Measurements from ENCODE around the gene RALGPS1.

The RALGPS1 gene

GRCh38 chr9:126906091-126906490 is 8.5 kb upstream of the RALGPS1 start:
- H3K4ac ChIP-seq (ENCODE audit: low read depth, low read length), result no peak overlapping the region
- no peak overlapping the region for H3K4me3 ChIP-seq (ENCODE audit: low read depth, low read length)
- H3K79me2 ChIP-seq (ENCODE audit: control insufficient read depth, insufficient read depth, low read length, poor library complexity), result no peaks in the 10 kb centered on the region
- no peak overlapping the region for H2BK12ac ChIP-seq (ENCODE audit: low read length)
- DNase-seq, result no peak
- peaks cover 2% of the 10 kb centered on the region for H3K9me3 ChIP-seq (ENCODE audit: insufficient read depth, low read depth, low read length)
- H3K4me2 ChIP-seq (ENCODE audit: low read length), result no peak overlapping the region
- no peak overlapping the region for H3K23ac ChIP-seq (ENCODE audit: low read length)
- no peaks in the 10 kb centered on the region for H3K27me3 ChIP-seq (ENCODE audit: insufficient read depth, low read length)
- no peak overlapping the region for H4K8ac ChIP-seq (ENCODE audit: low read depth, low read length)
- H2AFZ ChIP-seq (ENCODE audit: insufficient read depth, low read length, poor library complexity), result no peak overlapping the region
- H3K36me3 ChIP-seq (ENCODE audit: control insufficient read depth in 1 of 2, insufficient read depth in 2 of 2, low read length in 2 of 2), result no peaks in the 10 kb centered on the region
- no peak overlapping the region for H2AK5ac ChIP-seq (ENCODE audit: low read length)
- no peak overlapping the region for H2BK5ac ChIP-seq (ENCODE audit: low read depth, low read length, poor library complexity)
- no peak overlapping the region for H3K27ac ChIP-seq (ENCODE audit: low read depth, low read length)
- H4K12ac ChIP-seq (ENCODE audit: low read depth, low read length), result no peak overlapping the region
- H2BK120ac ChIP-seq (ENCODE audit: insufficient read depth, low read length, poor library complexity), result no peak overlapping the region
- H3K9ac ChIP-seq (ENCODE audit: low read length), result no peak overlapping the region
- H3K18ac ChIP-seq (ENCODE audit: low read length), result no peak overlapping the region
- no peak overlapping the region for H3K14ac ChIP-seq (ENCODE audit: low read length)
- no peak overlapping the region for H4K91ac ChIP-seq (ENCODE audit: low read depth, low read length)
- no peaks in the 10 kb centered on the region for H3K79me1 ChIP-seq (ENCODE audit: low read length)
- H3K4me1 ChIP-seq (ENCODE audit: control insufficient read depth in 1 of 2, insufficient read depth in 2 of 2, low read length in 2 of 2), result no peaks in the 10 kb centered on the region
- WGBS (ENCODE audit: extremely low coverage, insufficient coverage, insufficient read length), result no CpG with 5 or more reads among the region's 6 CpGs

GRCh38 chr9:126907058-126907457 is 7.5 kb upstream of the RALGPS1 start:
- no peaks in the 10 kb centered on the region for H3K79me1 ChIP-seq (ENCODE audit: low read length)
- WGBS (ENCODE audit: extremely low coverage, insufficient coverage, insufficient read length), result no CpG with 5 or more reads among the region's 2 CpGs

GRCh38 chr9:126915281-126915816 is 767 bp downstream of the RALGPS1 start:
- H4K8ac ChIP-seq (ENCODE audit: low read depth, low read length), result peak overlapping the region; percentile 21
- no peak overlapping the region for H3K14ac ChIP-seq (ENCODE audit: low read length)
- no peaks in the 10 kb centered on the region for H3K36me3 ChIP-seq (ENCODE audit: control insufficient read depth in 1 of 2, insufficient read depth in 2 of 2, low read length in 2 of 2)
- H2AK5ac ChIP-seq (ENCODE audit: low read length), result no peak overlapping the region
- H3K27me3 ChIP-seq (ENCODE audit: insufficient read depth, low read length), result no peaks in the 10 kb centered on the region
- peaks cover 2% of the 10 kb centered on the region for H3K79me1 ChIP-seq (ENCODE audit: low read length)
- peaks cover 4 to 6% of the 10 kb centered on the region in 2 experiments for H3K4me1 ChIP-seq (ENCODE audit: control insufficient read depth in 1 of 2, insufficient read depth in 2 of 2, low read length in 2 of 2)
- H3K23ac ChIP-seq (ENCODE audit: low read length), result no peak overlapping the region
- H2BK5ac ChIP-seq (ENCODE audit: low read depth, low read length, poor library complexity), result peak overlapping the region; percentile 24
- H3K4ac ChIP-seq (ENCODE audit: low read depth, low read length), result no peak overlapping the region
- peak overlapping the region; percentile 97 for H2AFZ ChIP-seq (ENCODE audit: insufficient read depth, low read length, poor library complexity)
- H4K91ac ChIP-seq (ENCODE audit: low read depth, low read length), result no peak overlapping the region
- H3K79me2 ChIP-seq (ENCODE audit: control insufficient read depth, insufficient read depth, low read length, poor library complexity), result no peaks in the 10 kb centered on the region
- no peaks in the 10 kb centered on the region for H3K9me3 ChIP-seq (ENCODE audit: insufficient read depth, low read depth, low read length)
- no peak overlapping the region for H3K18ac ChIP-seq (ENCODE audit: low read length)
- no peak overlapping the region for H4K12ac ChIP-seq (ENCODE audit: low read depth, low read length)
- peak overlapping the region; percentile 83 for H3K4me2 ChIP-seq (ENCODE audit: low read length)
- H3K9ac ChIP-seq (ENCODE audit: low read length), result no peak overlapping the region
- no peak overlapping the region for H3K27ac ChIP-seq (ENCODE audit: low read depth, low read length)
- peak; percentile 41 to 59 for DNase-seq
- no peak overlapping the region for H2BK12ac ChIP-seq (ENCODE audit: low read length)
- WGBS (ENCODE audit: extremely low coverage, insufficient coverage, insufficient read length), result no CpG with 5 or more reads among the region's 43 CpGs
- peak overlapping the region; percentile 55 for H3K4me3 ChIP-seq (ENCODE audit: low read depth, low read length)
- no peak overlapping the region for H2BK120ac ChIP-seq (ENCODE audit: insufficient read depth, low read length, poor library complexity)

More at GRCh38 chr9:126907058-126907457, 7.5 kb upstream of the RALGPS1 start:
- Histone ChIP-seq H3K23ac (ENCODE audit: low read length) (no peak overlapping the region), H3K14ac (ENCODE audit: low read length) (no peak overlapping the region), H3K4me3 (ENCODE audit: low read depth, low read length) (no peak overlapping the region), H2BK12ac (ENCODE audit: low read length) (no peak overlapping the region), H3K9me3 (ENCODE audit: insufficient read depth, low read depth, low read length) (peaks cover 2% of the 10 kb centered on the region), H3K27ac (ENCODE audit: low read depth, low read length) (no peak overlapping the region), H2AK5ac (ENCODE audit: low read length) (no peak overlapping the region), H4K91ac (ENCODE audit: low read depth, low read length) (no peak overlapping the region), H4K8ac (ENCODE audit: low read depth, low read length) (no peak overlapping the region), H3K4ac (ENCODE audit: low read depth, low read length) (no peak overlapping the region), H2BK120ac (ENCODE audit: insufficient read depth, low read length, poor library complexity) (no peak overlapping the region), H3K4me2 (ENCODE audit: low read length) (no peak overlapping the region), H4K12ac (ENCODE audit: low read depth, low read length) (no peak overlapping the region), H3K4me1 (ENCODE audit: control insufficient read depth in 1 of 2, insufficient read depth in 2 of 2, low read length in 2 of 2) (no peaks in the 10 kb centered on the region), H2BK5ac (ENCODE audit: low read depth, low read length, poor library complexity) (no peak overlapping the region), H3K27me3 (ENCODE audit: insufficient read depth, low read length) (no peaks in the 10 kb centered on the region), H3K36me3 (ENCODE audit: control insufficient read depth in 1 of 2, insufficient read depth in 2 of 2, low read length in 2 of 2) (no peaks in the 10 kb centered on the region), H3K18ac (ENCODE audit: low read length) (no peak overlapping the region), H3K79me2 (ENCODE audit: control insufficient read depth, insufficient read depth, low read length, poor library complexity) (no peaks in the 10 kb centered on the region), H3K9ac (ENCODE audit: low read length) (no peak overlapping the region), H2AFZ (ENCODE audit: insufficient read depth, low read length, poor library complexity) (no peak overlapping the region)
- no peak for DNase-seq

GRCh38 chr9:126915846-126916543 is 1.4 kb downstream of the RALGPS1 start:
- no peak overlapping the region for H3K9ac ChIP-seq (ENCODE audit: low read length)
- no peaks in the 10 kb centered on the region for H3K27me3 ChIP-seq (ENCODE audit: insufficient read depth, low read length)
- no peak for DNase-seq
- H3K36me3 ChIP-seq (ENCODE audit: control insufficient read depth in 1 of 2, insufficient read depth in 2 of 2, low read length in 2 of 2), result no peaks in the 10 kb centered on the region
- no peak overlapping the region for H2AK5ac ChIP-seq (ENCODE audit: low read length)
- no peak overlapping the region for H2AFZ ChIP-seq (ENCODE audit: insufficient read depth, low read length, poor library complexity)
- H4K91ac ChIP-seq (ENCODE audit: low read depth, low read length), result no peak overlapping the region
- no peaks in the 10 kb centered on the region for H3K79me2 ChIP-seq (ENCODE audit: control insufficient read depth, insufficient read depth, low read length, poor library complexity)
- H4K8ac ChIP-seq (ENCODE audit: low read depth, low read length), result peak overlapping the region; percentile 21
- H3K4me2 ChIP-seq (ENCODE audit: low read length), result peak overlapping the region; percentile 83
- no peak overlapping the region for H3K27ac ChIP-seq (ENCODE audit: low read depth, low read length)
- H3K4me3 ChIP-seq (ENCODE audit: low read depth, low read length), result no peak overlapping the region
- no peaks in the 10 kb centered on the region for H3K9me3 ChIP-seq (ENCODE audit: insufficient read depth, low read depth, low read length)
- H3K4me1 ChIP-seq (ENCODE audit: control insufficient read depth in 1 of 2, insufficient read depth in 2 of 2, low read length in 2 of 2), result peaks cover 4 to 6% of the 10 kb centered on the region in 2 experiments
- no peak overlapping the region for H2BK5ac ChIP-seq (ENCODE audit: low read depth, low read length, poor library complexity)
- H3K79me1 ChIP-seq (ENCODE audit: low read length), result peaks cover 2% of the 10 kb centered on the region
- no peak overlapping the region for H2BK120ac ChIP-seq (ENCODE audit: insufficient read depth, low read length, poor library complexity)
- no peak overlapping the region for H3K14ac ChIP-seq (ENCODE audit: low read length)
- H2BK12ac ChIP-seq (ENCODE audit: low read length), result no peak overlapping the region
- H3K4ac ChIP-seq (ENCODE audit: low read depth, low read length), result no peak overlapping the region
- H3K23ac ChIP-seq (ENCODE audit: low read length), result no peak overlapping the region
- no peak overlapping the region for H4K12ac ChIP-seq (ENCODE audit: low read depth, low read length)
- no CpG with 5 or more reads among the region's 15 CpGs for WGBS (ENCODE audit: extremely low coverage, insufficient coverage, insufficient read length)
- no peak overlapping the region for H3K18ac ChIP-seq (ENCODE audit: low read length)
